Naive thymus-derived CD4-positive, alpha-beta T cell (primary cell): ENCODE data around the gene ANO6. TPM values are rescaled to one million over a fixed set of nuclear protein-coding genes. Genes with fewer than 3 reads are reported as not detected.
A peak's percentile ranks its signal among the peaks of the same experiment; 100 is the strongest.

Experiments used
- ATAC-seq: fragments of 150-1000 bp; cut with Tn5 transposase; 2 replicates; pipeline ENCODE4 v1.10.0; 2021; ENCODE audit warnings: mild to moderate bottlenecking, moderate library complexity
- CTCF ChIA-PET: fragments of 350-600 bp; sonication (Branson Sonifier 250); formaldehyde crosslinking; loops from one replicate; lab custom pipeline; 2021; ENCODE audit warnings: antibody characterized with exemption; lab: Charles Lee
- POLR2A ChIA-PET: fragments of 350-600 bp; sonication (Branson Sonifier 250); formaldehyde crosslinking; loops from one replicate; lab custom pipeline; 2021; ENCODE audit warnings: antibody characterized with exemption, inconsistent platforms; lab: Charles Lee
- DNase-seq, 9 donors: peaks; one replicate each; pipeline versions ENCODE4 v3.0.0 to v3.0.0-alpha.2; 2020 to 2022; ENCODE audit warnings: mixed read lengths in 1 of 9
- H3K27ac ChIP-seq: one replicate; pipeline ENCODE4 v1.7.0; 2013; ENCODE audit warnings: mild to moderate bottlenecking, low read depth, low read length, moderate library complexity
- H3K27me3 ChIP-seq, 2 donors: one replicate each; pipeline ENCODE4 v1.7.0; 2013; ENCODE audit warnings: low read length in 2 of 2, mild to moderate bottlenecking in 2 of 2, moderate library complexity in 2 of 2; ENCODE audit not compliant: control insufficient read depth in 2 of 2, insufficient read depth in 2 of 2
- H3K36me3 ChIP-seq, 3 experiments: 1 replicate in 2 of 3; 2 replicates in 1 of 3; pipeline ENCODE4 v1.7.0; 2013; ENCODE audit warnings: low read length in 3 of 3, mild to moderate bottlenecking in 3 of 3, moderate library complexity in 1 of 3; ENCODE audit not compliant: insufficient read depth in 3 of 3, control insufficient read depth in 2 of 3
- H3K4me1 ChIP-seq, 2 donors: one replicate each; pipeline ENCODE4 v1.7.0; 2013; ENCODE audit warnings: low read length in 2 of 2, mild to moderate bottlenecking in 2 of 2, moderate library complexity in 1 of 2; ENCODE audit not compliant: control insufficient read depth in 2 of 2, insufficient read depth in 2 of 2
- H3K4me3 ChIP-seq: 2 replicates; pipeline ENCODE4 v1.7.0; 2013; ENCODE audit warnings: mild to moderate bottlenecking, low read length
- H3K9me3 ChIP-seq, 3 experiments: 1 replicate in 2 of 3; 2 replicates in 1 of 3; pipeline ENCODE4 v1.7.0; 2013; ENCODE audit warnings: low read length in 3 of 3; ENCODE audit not compliant: control insufficient read depth in 2 of 3
- H3K27ac Mint-ChIP-seq, 9 donors: one replicate each; pipeline ENCODE4 v1.8.0; 2020 to 2022; ENCODE audit warnings: mixed read lengths in 9 of 9, mild to moderate bottlenecking in 8 of 9, moderate library complexity in 5 of 9, inconsistent platforms in 2 of 9
- H3K27me3 Mint-ChIP-seq, 5 donors: one replicate each; pipeline ENCODE4 v1.8.0; 2021 to 2022; ENCODE audit warnings: mixed read lengths in 5 of 5, mild to moderate bottlenecking in 1 of 5
- H3K36me3 Mint-ChIP-seq, 5 donors: one replicate each; pipeline ENCODE4 v1.8.0; 2020 to 2022; ENCODE audit warnings: mixed read lengths in 5 of 5, mild to moderate bottlenecking in 3 of 5, inconsistent platforms in 1 of 5
- H3K4me1 Mint-ChIP-seq, 7 donors: one replicate each; pipeline ENCODE4 v1.8.0; 2020 to 2022; ENCODE audit warnings: mixed read lengths in 7 of 7, mild to moderate bottlenecking in 3 of 7, inconsistent platforms in 1 of 7
- H3K4me3 Mint-ChIP-seq, 10 donors: one replicate each; pipeline ENCODE4 v1.8.0; 2020 to 2022; ENCODE audit warnings: mild to moderate bottlenecking in 10 of 10, mixed read lengths in 10 of 10, moderate library complexity in 6 of 10, inconsistent platforms in 2 of 10
- H3K9me3 Mint-ChIP-seq, 11 donors: one replicate each; pipeline ENCODE4 v1.8.0; 2020 to 2022; ENCODE audit warnings: mixed read lengths in 11 of 11, mild to moderate bottlenecking in 4 of 11, inconsistent platforms in 1 of 11, moderate library complexity in 1 of 11
- intact Hi-C, 2 donors: fragments of 100-400 bp; cut with micrococcal nuclease; formaldehyde crosslinking; loops; one replicate each; pipeline ENCODE4 v1.15.1; 2023
- polyA plus RNA-seq, 2 donors: library from polyadenylated mRNA; unstranded; fragments of 300-500 nt; fragmentation: Illumina TruSeq; gene quantifications; one replicate each; pipeline ENCODE4 v1.2.3, GENCODE V29; 2021
- total RNA-seq, 6 experiments: library from RNA in 5 of 6; stranded (reverse) in 5 of 6; gene quantifications; 1 replicate in 5 of 6; 2 replicates in 1 of 6; pipeline ENCODE4 v1.2.3 and lab custom pipeline; 2021 to 2026

ANO6 gene
- total and polyA plus RNA-seq, 7 experiments from 2014 or later: 15.1 to 29.7 (median 23.7) TPM

DNA sequence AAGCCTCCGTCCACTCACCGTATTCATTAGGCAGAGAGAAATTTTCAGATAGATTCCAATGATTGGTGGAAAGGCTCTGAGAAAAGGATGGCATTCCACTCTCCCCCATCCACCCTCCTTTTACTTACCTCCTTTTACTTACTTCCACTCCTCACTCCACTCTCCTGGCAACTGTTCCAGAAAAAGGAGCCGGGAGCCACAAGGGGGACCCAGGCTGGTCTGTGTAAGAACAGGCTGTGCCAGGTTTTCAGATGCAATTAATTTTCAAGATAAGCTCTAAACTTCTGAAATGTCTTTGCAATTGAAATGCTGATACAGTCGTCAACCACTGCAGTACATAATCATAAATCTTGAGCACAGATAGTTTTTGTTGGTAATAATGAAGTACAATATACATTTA, 248.8 kb downstream of the ANO6 start:
- Histone ChIP-seq H3K9me3 (no peaks in the 10 kb centered on the region), H3K4me3 (no peak overlapping the region), H3K36me3 (no peaks in the 10 kb centered on the region), H3K27ac (no peak overlapping the region), H3K27me3 (no peaks in the 10 kb centered on the region), H3K4me1 (peaks cover 4 to 5% of the 10 kb centered on the region in 2 donors)
- intact Hi-C loops: no loop called here
- H3K4me1 Mint-ChIP-seq: peaks cover 2 to 6% (median 5%) of the 10 kb centered on the region in 7 donors
- ATAC-seq: no peak
- DNase-seq: no peak
- no peak overlapping the region for H3K27ac Mint-ChIP-seq
- ChIA-PET POLR2A (no interaction called here), CTCF (no interaction called here)
- H3K4me3 Mint-ChIP-seq: no peak overlapping the region
- peaks cover 5 to 16% (median 14%) of the 10 kb centered on the region in 5 donors for H3K27me3 Mint-ChIP-seq
- H3K9me3 Mint-ChIP-seq: no peaks in the 10 kb centered on the region
- H3K36me3 Mint-ChIP-seq: no peaks in the 10 kb centered on the region

DNA sequence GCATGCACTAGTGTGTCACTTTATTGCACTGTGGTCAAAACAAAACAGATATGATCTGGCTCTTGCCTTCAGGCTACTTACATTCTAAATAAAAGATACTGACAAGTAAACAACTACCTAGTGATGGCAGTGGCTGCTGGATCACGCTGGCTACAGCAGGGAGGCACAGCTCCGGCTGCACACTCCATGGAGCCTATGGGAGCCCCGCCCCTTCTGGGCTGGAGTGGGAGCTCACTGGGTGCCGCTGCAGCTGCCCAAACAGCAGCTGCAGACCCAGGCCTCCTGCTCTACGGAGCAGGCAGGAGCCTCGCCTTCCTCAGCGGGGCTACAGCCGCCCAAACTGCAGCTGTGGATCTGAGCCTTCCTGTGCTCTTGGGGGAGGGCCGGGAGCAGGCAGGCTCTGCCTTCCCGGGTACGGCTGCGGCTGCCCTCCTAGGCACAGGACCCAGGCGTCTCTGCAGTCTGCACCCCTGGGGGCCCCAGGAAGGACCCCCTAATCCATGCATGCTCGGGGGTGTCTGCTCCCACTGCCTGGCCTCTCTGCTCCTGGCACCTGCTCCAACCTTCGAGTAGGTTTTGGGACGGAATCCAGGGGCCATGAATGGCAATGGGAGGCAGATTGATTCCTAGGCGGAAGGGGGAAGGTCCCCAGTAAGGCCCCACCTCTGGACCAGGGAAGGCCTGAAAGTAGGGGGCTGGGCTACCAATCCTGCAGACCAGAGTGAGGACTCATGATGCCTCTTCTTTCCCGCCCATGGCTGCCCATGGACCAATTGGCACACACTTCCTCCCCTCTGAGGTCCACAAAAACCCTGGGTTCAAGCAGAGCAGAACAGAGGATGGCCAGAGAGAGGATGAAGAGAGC, 253.1 kb downstream of the ANO6 start:
- intact Hi-C loops: no loop called here
- Histone ChIP-seq H3K27me3 (no peaks in the 10 kb centered on the region), H3K36me3 (no peaks in the 10 kb centered on the region), H3K27ac (no peak overlapping the region), H3K9me3 (no peaks in the 10 kb centered on the region), H3K4me3 (no peak overlapping the region), H3K4me1 (peaks cover 10 to 15% of the 10 kb centered on the region in 2 donors)
- peaks cover 0 to 7% (median 0%) of the 10 kb centered on the region in 5 donors for H3K36me3 Mint-ChIP-seq
- peak overlapping the region in 1 of 10 donors; percentile 41 for H3K4me3 Mint-ChIP-seq
- CTCF ChIA-PET: no interaction called here
- H3K27ac Mint-ChIP-seq: no peak overlapping the region
- H3K9me3 Mint-ChIP-seq: peaks cover 0 to 10% (median 6%) of the 10 kb centered on the region in 11 donors
- H3K4me1 Mint-ChIP-seq: peaks cover 8 to 18% (median 14%) of the 10 kb centered on the region in 7 donors
- ATAC-seq (no peak), DNase-seq (no peak)
- POLR2A ChIA-PET: no interaction called here
- peaks cover 0 to 3% (median 0%) of the 10 kb centered on the region in 5 donors for H3K27me3 Mint-ChIP-seq

DNA sequence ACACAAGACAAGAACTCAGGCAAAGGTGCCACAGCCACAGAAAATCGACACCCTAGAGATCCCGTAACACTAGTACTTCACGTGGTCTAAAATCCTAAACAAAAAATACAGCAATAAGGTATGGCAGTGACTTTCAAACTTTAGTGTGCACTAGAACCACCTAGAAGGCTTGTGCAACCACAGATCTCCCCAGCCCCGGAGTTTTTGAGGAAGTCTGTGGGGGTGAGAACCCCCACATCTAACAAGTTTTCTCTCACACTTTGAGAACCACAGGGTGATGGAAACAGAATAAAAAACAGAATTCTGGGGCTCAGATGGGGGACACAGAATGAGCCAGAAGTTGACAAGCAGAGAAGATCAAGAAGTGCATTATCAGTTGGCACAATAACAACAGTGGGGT, 254.0 kb downstream of the ANO6 start:
- ChIA-PET POLR2A (no interaction called here), CTCF (no interaction called here)
- peaks cover 10 to 15% of the 10 kb centered on the region in 2 donors for H3K4me1 ChIP-seq
- H3K36me3 ChIP-seq: no peaks in the 10 kb centered on the region
- Mint-ChIP-seq H3K4me3 (peak overlapping the region in 8 of 10 donors; percentile 5 to 56 (median 40)), H3K36me3 (peaks cover 0 to 7% (median 0%) of the 10 kb centered on the region in 5 donors), H3K27ac (peak overlapping the region in 2 of 9 donors; percentile 60 to 72), H3K27me3 (peaks cover 0 to 3% (median 0%) of the 10 kb centered on the region in 5 donors), H3K4me1 (peaks cover 8 to 18% (median 14%) of the 10 kb centered on the region in 7 donors), H3K9me3 (peaks cover 0 to 10% (median 6%) of the 10 kb centered on the region in 11 donors)
- no peaks in the 10 kb centered on the region for H3K27me3 ChIP-seq
- intact Hi-C loops: no loop called here
- DNase-seq (peak in 2 of 9 donors; percentile 11 to 22), ATAC-seq (peak; percentile 74)
- H3K4me3 ChIP-seq: no peak overlapping the region
- H3K27ac ChIP-seq: no peak overlapping the region
- no peaks in the 10 kb centered on the region for H3K9me3 ChIP-seq

DNA sequence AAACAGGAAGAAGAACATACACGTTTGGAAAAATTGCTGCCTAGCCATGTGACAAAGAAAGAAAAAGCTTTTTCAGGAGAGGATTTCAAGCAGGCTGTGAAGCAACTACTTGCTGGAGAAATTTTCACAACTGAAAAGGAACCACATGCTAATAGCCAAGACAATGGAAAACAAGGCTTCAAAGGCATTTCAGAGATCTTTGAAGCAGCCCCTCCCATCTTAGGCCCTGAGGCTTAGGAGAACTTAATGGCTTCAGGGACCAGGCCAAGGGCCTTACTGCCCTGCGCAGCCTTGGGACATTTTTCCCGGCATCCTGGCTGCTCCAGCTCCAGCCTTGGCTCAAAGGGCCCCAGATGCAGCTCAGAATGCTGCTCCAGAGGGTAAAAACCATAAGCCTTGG, 257.7 kb downstream of the ANO6 start:
- peaks cover 10 to 15% of the 10 kb centered on the region in 2 donors for H3K4me1 ChIP-seq
- POLR2A ChIA-PET: no interaction called here
- DNase-seq (no peak), ATAC-seq (no peak)
- Mint-ChIP-seq H3K4me1 (peaks cover 8 to 18% (median 14%) of the 10 kb centered on the region in 7 donors), H3K4me3 (no peak overlapping the region), H3K27ac (no peak overlapping the region), H3K9me3 (peaks cover 4 to 24% (median 12%) of the 10 kb centered on the region in 11 donors), H3K27me3 (peaks cover 0 to 7% (median 3%) of the 10 kb centered on the region in 5 donors), H3K36me3 (peaks cover 3 to 15% (median 6%) of the 10 kb centered on the region in 5 donors)
- intact Hi-C loops: no loop called here
- no peaks in the 10 kb centered on the region for H3K36me3 ChIP-seq
- no peaks in the 10 kb centered on the region for H3K9me3 ChIP-seq
- no peaks in the 10 kb centered on the region for H3K27me3 ChIP-seq
- H3K27ac ChIP-seq: no peak overlapping the region
- no peak overlapping the region for H3K4me3 ChIP-seq
- CTCF ChIA-PET: no interaction called here

DNA sequence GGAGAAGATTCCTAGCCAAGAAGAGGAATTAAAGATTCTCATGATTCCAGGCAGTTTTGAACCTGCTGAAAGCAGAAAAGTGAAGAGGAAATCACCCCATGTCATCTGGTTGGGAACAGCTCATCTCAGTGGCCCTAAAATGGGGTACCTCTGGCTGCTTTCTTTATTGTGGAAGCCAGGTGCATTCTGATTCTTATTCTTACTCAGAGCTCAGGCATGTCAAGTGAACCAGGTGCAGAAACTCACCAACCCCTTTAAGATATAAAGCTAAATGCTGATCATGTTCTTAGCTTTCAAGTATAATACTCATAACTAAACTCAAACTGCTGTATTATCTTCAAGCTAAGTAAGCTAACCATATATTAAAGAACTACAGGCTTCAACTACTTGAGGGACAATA, 259.7 kb downstream of the ANO6 start:
- ATAC-seq (no peak), DNase-seq (no peak)
- intact Hi-C loops: no loop called here
- Mint-ChIP-seq H3K4me1 (peaks cover 0 to 3% (median 0%) of the 10 kb centered on the region in 7 donors), H3K4me3 (no peak overlapping the region), H3K9me3 (peaks cover 4 to 38% (median 23%) of the 10 kb centered on the region in 11 donors), H3K27ac (no peak overlapping the region), H3K36me3 (peaks cover 3 to 15% (median 8%) of the 10 kb centered on the region in 5 donors), H3K27me3 (peaks cover 0 to 7% (median 4%) of the 10 kb centered on the region in 5 donors)
- Histone ChIP-seq H3K36me3 (no peaks in the 10 kb centered on the region), H3K27ac (no peak overlapping the region), H3K4me1 (peaks cover 0 to under 1% of the 10 kb centered on the region in 2 donors), H3K27me3 (no peaks in the 10 kb centered on the region), H3K9me3 (no peaks in the 10 kb centered on the region), H3K4me3 (no peak overlapping the region)
- CTCF ChIA-PET: no interaction called here
- POLR2A ChIA-PET: no interaction called here

DNA sequence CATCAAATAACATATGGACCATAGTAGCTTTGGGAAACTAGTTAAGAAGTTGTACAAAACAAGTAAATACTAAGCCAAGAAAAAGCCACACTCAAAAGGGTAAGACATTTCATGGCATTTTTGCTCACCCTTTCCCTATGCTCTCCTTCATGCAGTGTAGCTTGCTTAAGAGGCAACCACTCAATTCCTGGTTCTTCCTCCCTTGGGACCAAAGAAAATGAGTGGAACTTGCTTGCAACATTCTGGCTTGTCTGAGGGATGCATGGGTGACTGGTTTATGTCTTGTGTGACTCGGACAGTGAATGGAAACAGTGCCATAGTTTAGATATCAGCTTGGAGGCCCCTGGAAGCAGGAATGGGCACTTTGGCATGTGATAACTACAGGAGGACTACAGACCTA, 261.6 kb downstream of the ANO6 start:
- Mint-ChIP-seq H3K4me1 (no peaks in the 10 kb centered on the region), H3K4me3 (peak overlapping the region in 1 of 10 donors; percentile 12), H3K27ac (no peak overlapping the region), H3K36me3 (peaks cover 3 to 15% (median 8%) of the 10 kb centered on the region in 5 donors), H3K9me3 (peaks cover 4 to 38% (median 22%) of the 10 kb centered on the region in 11 donors), H3K27me3 (peaks cover 0 to 7% (median 4%) of the 10 kb centered on the region in 5 donors)
- intact Hi-C loops: no loop called here
- Histone ChIP-seq H3K27ac (no peak overlapping the region), H3K9me3 (no peaks in the 10 kb centered on the region), H3K4me3 (no peak overlapping the region), H3K4me1 (no peaks in the 10 kb centered on the region), H3K36me3 (no peaks in the 10 kb centered on the region), H3K27me3 (no peaks in the 10 kb centered on the region)
- CTCF ChIA-PET: no interaction called here
- DNase-seq (no peak), ATAC-seq (no peak)
- POLR2A ChIA-PET: no interaction called here
